Gastrocnemius medialis (tissue), 4 donors: ENCODE measurements around the gene S1PR5. TPM values are rescaled to one million over a fixed set of nuclear protein-coding genes. Genes with fewer than 3 reads are reported as not detected.
A peak's percentile ranks its signal among the peaks of the same experiment; 100 is the strongest.

Experiments used
- ATAC-seq, 2 donors: fragments of 150-250 bp; one replicate each; pipeline ENCODE4 v1.9.1; 2016
- DNase-seq, 2 donors: peaks; one replicate each; pipeline ENCODE4 v3.0.0-alpha.2; 2019
- H3K27ac ChIP-seq, 4 donors: fragments of 200-600 bp; sonication (generic); 1 replicate in 1 of 4; 2 replicates in 3 of 4; pipeline ENCODE4 v1.5.1; 2016 to 2018; ENCODE audit warnings: mild to moderate bottlenecking in 2 of 4, moderate library complexity in 1 of 4
- H3K27me3 ChIP-seq, 3 donors: fragments of 200-600 bp; sonication (generic) in 2 of 3; 1 replicate in 1 of 3; 2 replicates in 2 of 3; pipeline versions ENCODE4 v1.5.1 to v1.6.0; 2016 to 2019; ENCODE audit warnings: mild to moderate bottlenecking in 1 of 3, moderate library complexity in 1 of 3
- H3K36me3 ChIP-seq, 2 donors: fragments of 200-600 bp; sonication (generic) in 1 of 2; one replicate each; pipeline ENCODE4 v1.5.1; 2017 to 2018
- H3K4me1 ChIP-seq, 2 donors: fragments of 200-600 bp; sonication (generic) in 1 of 2; one replicate each; pipeline ENCODE4 v1.5.1; 2016 to 2017; ENCODE audit warnings: mild to moderate bottlenecking in 2 of 2
- H3K4me3 ChIP-seq, 4 donors: fragments of 200-600 bp; sonication (generic) in 3 of 4; 1 replicate in 1 of 4; 2 replicates in 3 of 4; pipeline ENCODE4 v1.5.1; 2016 to 2019; ENCODE audit warnings: mild to moderate bottlenecking in 2 of 4
- H3K9me3 ChIP-seq, 3 donors: fragments of 200-600 bp; sonication (generic) in 2 of 3; 1 replicate in 1 of 3; 2 replicates in 2 of 3; pipeline ENCODE4 v1.5.1; 2016 to 2019
- POLR2A ChIP-seq, 2 donors: fragments of 450-650 bp; IDR thresholded peaks; one replicate each; pipeline ENCODE4 v1.6.1; 2017; ENCODE audit warnings: antibody characterized with exemption in 2 of 2, mild to moderate bottlenecking in 2 of 2, moderate library complexity in 2 of 2
- in situ Hi-C, 4 donors: fragments of 200-750 bp; cut with MboI; loops; one replicate each; pipeline versions ENCODE4 v1.15.0 to v1.8.0; 2017; ENCODE audit warnings: low sequenced_read_pairs in 4 of 4
- intact Hi-C: fragments of 100-400 bp; cut with DNase I; formaldehyde crosslinking; loops from one replicate; pipeline ENCODE4 v1.15.1; 2023; ENCODE audit warnings: low total_unique reads
- total RNA-seq, 4 donors: library from RNA; depleted of rRNA; stranded (reverse); fragments of >200 nt; gene quantifications; one replicate each; pipeline versions ENCODE4 v1.1.0 to v1.2.3, GENCODE V29; 2016
- TF ChIP-seq, protein P1 (sequence below), 5 experiments: fragments of 450-650 bp in 3 of 5; fragments of 200-600 bp in 2 of 5; sonication (generic) in 2 of 5; IDR thresholded peaks in 4 of 5; conservative IDR thresholded peaks in 1 of 5; 1 replicate in 4 of 5; 2 replicates in 1 of 5; pipeline ENCODE4 v1.5.1; 2016 to 2019; ENCODE audit warnings: antibody characterized with exemption in 5 of 5, mild to moderate bottlenecking in 3 of 5, moderate library complexity in 3 of 5

Gene S1PR5
- total RNA-seq, 4 donors from 2014 or later: not detected

DNA sequence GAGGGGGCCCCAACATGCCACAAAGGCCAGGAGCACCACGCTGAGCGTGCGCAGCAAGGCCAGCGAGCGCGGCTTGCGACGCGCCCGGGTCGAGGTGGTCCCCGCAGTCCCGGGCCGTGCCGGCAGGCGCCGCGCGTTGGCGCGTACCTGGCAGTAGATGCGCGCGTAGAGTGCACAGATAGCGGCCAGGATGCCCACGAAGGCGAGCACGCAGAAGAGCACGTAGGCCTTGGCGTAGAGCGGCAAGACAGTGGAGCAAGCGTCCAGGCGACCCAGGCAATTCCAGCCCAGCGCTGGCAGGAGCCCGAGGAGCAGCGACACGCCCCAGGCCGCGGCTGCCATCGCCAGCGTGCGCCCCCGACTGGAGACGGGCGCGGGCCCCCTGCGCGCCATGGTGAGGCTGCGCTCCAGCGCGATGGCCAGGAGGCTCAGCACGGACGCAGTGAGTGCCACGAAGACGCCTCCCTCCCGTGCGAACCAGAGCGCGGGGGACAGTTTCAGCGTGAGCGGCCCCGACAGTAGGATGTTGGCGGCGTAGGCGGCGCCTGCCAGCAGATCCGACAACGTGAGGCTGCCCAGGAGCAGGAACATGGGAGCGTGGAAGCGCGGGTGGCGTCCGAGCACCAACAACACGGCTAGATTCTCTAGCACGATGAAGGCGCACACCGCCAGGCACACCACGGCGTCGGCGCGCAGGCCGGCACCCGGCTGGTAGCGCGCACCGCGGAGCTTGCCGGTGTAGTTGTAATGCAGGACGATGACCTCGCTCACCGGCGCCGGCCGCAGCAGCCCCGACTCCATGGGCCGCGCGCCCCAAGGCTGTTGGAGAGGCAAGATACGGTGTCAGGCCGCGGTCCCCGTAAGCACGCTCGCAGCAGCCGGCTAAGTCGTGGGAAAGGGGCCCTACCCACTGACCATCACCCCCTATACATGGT, 2.8 kb downstream of the S1PR5 start:
- Histone ChIP-seq H3K4me3 (no peak overlapping the region), H3K27ac (no peak overlapping the region), H3K27me3 (peaks cover 73 to 87% (median 81%) of the 10 kb centered on the region in 3 donors), H3K36me3 (no peaks in the 10 kb centered on the region), H3K4me1 (peaks cover 3 to 8% of the 10 kb centered on the region in 2 donors), H3K9me3 (no peaks in the 10 kb centered on the region)
- ATAC-seq: no peak
- no peak for DNase-seq
- TF ChIP-seq, protein P1, sequence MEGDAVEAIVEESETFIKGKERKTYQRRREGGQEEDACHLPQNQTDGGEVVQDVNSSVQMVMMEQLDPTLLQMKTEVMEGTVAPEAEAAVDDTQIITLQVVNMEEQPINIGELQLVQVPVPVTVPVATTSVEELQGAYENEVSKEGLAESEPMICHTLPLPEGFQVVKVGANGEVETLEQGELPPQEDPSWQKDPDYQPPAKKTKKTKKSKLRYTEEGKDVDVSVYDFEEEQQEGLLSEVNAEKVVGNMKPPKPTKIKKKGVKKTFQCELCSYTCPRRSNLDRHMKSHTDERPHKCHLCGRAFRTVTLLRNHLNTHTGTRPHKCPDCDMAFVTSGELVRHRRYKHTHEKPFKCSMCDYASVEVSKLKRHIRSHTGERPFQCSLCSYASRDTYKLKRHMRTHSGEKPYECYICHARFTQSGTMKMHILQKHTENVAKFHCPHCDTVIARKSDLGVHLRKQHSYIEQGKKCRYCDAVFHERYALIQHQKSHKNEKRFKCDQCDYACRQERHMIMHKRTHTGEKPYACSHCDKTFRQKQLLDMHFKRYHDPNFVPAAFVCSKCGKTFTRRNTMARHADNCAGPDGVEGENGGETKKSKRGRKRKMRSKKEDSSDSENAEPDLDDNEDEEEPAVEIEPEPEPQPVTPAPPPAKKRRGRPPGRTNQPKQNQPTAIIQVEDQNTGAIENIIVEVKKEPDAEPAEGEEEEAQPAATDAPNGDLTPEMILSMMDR (IDR thresholded peaks at IDR 0.05 in 4 of 5, conservative IDR thresholded peaks at IDR 0.05 in 1 of 5): no peak
- TF ChIP-seq POLR2A (IDR thresholded peaks at IDR 0.05): no peak
- intact Hi-C loops: no loop called here
- in situ Hi-C loops: no loop called here

DNA sequence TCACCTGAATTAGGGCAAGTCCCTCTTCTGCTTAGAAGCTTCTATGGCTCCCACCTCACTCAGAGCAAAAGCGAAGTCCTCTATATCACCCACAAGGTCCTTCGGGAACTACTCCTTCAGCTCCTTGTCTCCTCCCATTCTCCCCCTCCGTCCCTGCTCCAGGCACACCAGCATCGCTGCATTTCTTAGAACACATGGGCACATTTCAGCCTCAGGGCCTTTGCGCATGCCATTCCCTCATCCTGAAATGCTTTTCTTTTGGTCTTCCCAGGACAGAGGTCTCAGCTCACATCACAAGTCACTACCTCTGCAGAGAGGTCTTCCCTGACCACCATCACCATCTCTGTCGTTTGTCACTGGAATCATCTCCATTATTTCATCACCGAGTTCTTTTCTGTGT, 4.0 kb downstream of the S1PR5 start:
- in situ Hi-C loops: no loop called here

DNA sequence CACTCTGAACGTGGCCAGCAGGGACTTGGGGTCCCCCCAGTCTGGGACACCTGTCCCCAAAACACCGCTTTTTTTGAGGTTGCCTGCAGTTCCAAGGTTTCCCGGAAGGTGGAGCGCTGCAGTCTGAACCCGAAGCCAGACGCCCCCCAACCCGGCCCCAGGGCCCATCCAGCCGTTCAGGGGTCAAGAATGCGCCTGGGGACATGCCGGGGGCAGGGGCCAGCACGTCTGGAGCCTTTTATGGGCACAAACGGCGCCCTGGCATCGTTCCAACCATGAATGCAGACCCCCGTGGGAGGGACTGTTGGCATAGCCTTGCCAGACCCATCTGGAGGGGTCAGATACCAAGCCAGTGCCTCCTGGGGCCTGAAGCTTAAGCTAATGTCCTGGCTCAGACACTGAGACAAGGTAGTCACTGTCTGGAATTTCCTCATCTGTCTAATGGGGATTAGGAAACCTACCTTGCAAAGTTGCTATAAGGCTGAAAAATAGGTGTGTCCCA, 6.9 kb downstream of the S1PR5 start:
- no peak overlapping the region for H3K27ac ChIP-seq
- intact Hi-C loops (no loop called here), in situ Hi-C loops (no loop called here)
- no peak overlapping the region for H3K4me3 ChIP-seq
- DNase-seq (no peak), ATAC-seq (no peak)
- TF ChIP-seq, protein P1 (IDR thresholded peaks at IDR 0.05 in 4 of 5, conservative IDR thresholded peaks at IDR 0.05 in 1 of 5): peak; percentile 19 to 59 (median 51)
- no peak for TF ChIP-seq POLR2A (IDR thresholded peaks at IDR 0.05)
- no peaks in the 10 kb centered on the region for H3K9me3 ChIP-seq
- peaks cover 41 to 51% (median 46%) of the 10 kb centered on the region in 3 donors for H3K27me3 ChIP-seq
- no peaks in the 10 kb centered on the region for H3K36me3 ChIP-seq
- H3K4me1 ChIP-seq: no peaks in the 10 kb centered on the region

More for the DNA sequence above, 4.0 kb downstream of the S1PR5 start:
- H3K27me3 ChIP-seq: peaks cover 61 to 75% (median 69%) of the 10 kb centered on the region in 3 donors
- intact Hi-C loops: no loop called here
- H3K9me3 ChIP-seq: no peaks in the 10 kb centered on the region
- ATAC-seq: no peak
- TF ChIP-seq, protein P1 (IDR thresholded peaks at IDR 0.05 in 4 of 5, conservative IDR thresholded peaks at IDR 0.05 in 1 of 5): no peak
- TF ChIP-seq POLR2A (IDR thresholded peaks at IDR 0.05): no peak
- H3K36me3 ChIP-seq: no peaks in the 10 kb centered on the region
- no peak for DNase-seq
- H3K4me3 ChIP-seq: no peak overlapping the region
- H3K4me1 ChIP-seq: peaks cover 0 to 8% of the 10 kb centered on the region in 2 donors
- H3K27ac ChIP-seq: no peak overlapping the region

DNA sequence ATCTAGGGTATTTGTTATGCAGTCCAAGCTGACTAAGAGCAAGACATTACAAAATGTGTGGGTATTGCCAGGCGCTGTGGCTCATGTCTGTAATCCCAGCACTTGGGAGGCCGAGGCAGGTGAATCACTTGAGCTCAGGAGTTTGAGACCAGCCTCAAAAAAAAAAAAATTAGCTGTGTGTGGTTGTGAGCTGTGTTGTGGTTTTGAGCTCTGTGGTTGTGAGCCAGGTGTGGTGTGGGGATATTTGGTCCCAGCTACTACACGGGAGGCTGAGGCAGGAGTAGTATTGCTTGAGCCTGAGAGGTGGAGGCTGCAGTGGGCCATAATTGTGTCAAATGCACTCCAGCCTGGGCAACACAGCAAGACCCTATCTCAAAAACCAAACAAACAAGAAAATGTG, 8.5 kb downstream of the S1PR5 start:
- Histone ChIP-seq H3K4me3 (no peak overlapping the region), H3K9me3 (no peaks in the 10 kb centered on the region), H3K27ac (no peak overlapping the region), H3K36me3 (no peaks in the 10 kb centered on the region), H3K27me3 (peaks cover 27 to 35% (median 31%) of the 10 kb centered on the region in 3 donors), H3K4me1 (no peaks in the 10 kb centered on the region)
- in situ Hi-C loops (loop anchor here in 1 of 4 donors (10.0 kb wide), 1 partner anchor 56 kb away; the partner anchor contains the start of genes CDKN2D and KRI1), intact Hi-C loops (no loop called here)
- no peak for DNase-seq
- no peak for ATAC-seq
- no peak for TF ChIP-seq POLR2A (IDR thresholded peaks at IDR 0.05)
- TF ChIP-seq, protein P1 (IDR thresholded peaks at IDR 0.05 in 4 of 5, conservative IDR thresholded peaks at IDR 0.05 in 1 of 5): no peak
